Fibroblast of lung (primary cell): Measurements from ENCODE around the gene ATOH1. TPM values are rescaled to one million over a fixed set of nuclear protein-coding genes. Genes with fewer than 3 reads are reported as not detected.

ENCODE experiments used
- DNase-seq, 2 donors: peaks; one replicate each; pipeline versions ENCODE4 v3.0.0 to v3.0.0-alpha.2; 2010; ENCODE audit warnings: low read depth in 2 of 2
- H2AFZ ChIP-seq: 2 replicates; pipeline ENCODE4 v1.5.1; 2012; ENCODE audit warnings: low read length, control low read depth, inconsistent platforms
- H3K27ac ChIP-seq: 2 replicates; pipeline ENCODE4 v1.5.1; 2011; ENCODE audit warnings: low read length, control low read depth; ENCODE audit not compliant: insufficient read depth
- H3K27me3 ChIP-seq: 2 replicates; pipeline ENCODE4 v1.5.1; 2011; ENCODE audit warnings: mild to moderate bottlenecking, low read length; ENCODE audit not compliant: control insufficient read depth, insufficient read depth
- H3K36me3 ChIP-seq: 2 replicates; pipeline ENCODE4 v1.5.1; 2011; ENCODE audit warnings: low read length; ENCODE audit not compliant: control insufficient read depth, insufficient read depth
- H3K4me1 ChIP-seq: 2 replicates; pipeline ENCODE4 v1.5.1; 2011; ENCODE audit warnings: low read length; ENCODE audit not compliant: control insufficient read depth, insufficient read depth; ENCODE audit errors: extremely low read depth
- H3K4me2 ChIP-seq: 2 replicates; pipeline ENCODE4 v1.5.1; 2011; ENCODE audit warnings: low read length, control low read depth; ENCODE audit not compliant: insufficient read depth; ENCODE audit errors: extremely low read depth
- H3K4me3 ChIP-seq, 4 experiments: fragments of 200-600 bp in 1 of 4; sonication (generic) in 1 of 4; replicated peaks in 1 of 4; 2 replicates each; pipeline ENCODE4 v1.5.1; 2011 to 2016; ENCODE audit warnings: low read length in 4 of 4, low read depth in 3 of 4, mild to moderate bottlenecking in 3 of 4, control low read depth in 2 of 4, inconsistent platforms in 1 of 4, mixed read lengths in 1 of 4; ENCODE audit not compliant: insufficient read depth in 1 of 4; ENCODE audit errors: control extremely low read depth in 1 of 4
- H3K79me2 ChIP-seq: 2 replicates; pipeline ENCODE4 v1.5.1; 2012; ENCODE audit warnings: mild to moderate bottlenecking, low read length, inconsistent platforms; ENCODE audit not compliant: control insufficient read depth, insufficient read depth
- H3K9ac ChIP-seq: 2 replicates; pipeline ENCODE4 v1.5.1; 2011; ENCODE audit warnings: mild to moderate bottlenecking, low read length, control low read depth; ENCODE audit not compliant: insufficient read depth
- H3K9me3 ChIP-seq: 2 replicates; pipeline ENCODE4 v1.5.1; 2012; ENCODE audit warnings: low read depth, low read length; ENCODE audit not compliant: control insufficient read depth, insufficient read depth
- H4K20me1 ChIP-seq: 2 replicates; pipeline ENCODE4 v1.5.1; 2011; ENCODE audit warnings: low read length; ENCODE audit not compliant: control insufficient read depth, insufficient read depth; ENCODE audit errors: extremely low read depth
- EZH2 ChIP-seq: IDR thresholded peaks from 2 replicates; pipeline ENCODE4 v1.5.1; 2012; ENCODE audit warnings: low read length, control low read depth, mild to moderate bottlenecking; ENCODE audit errors: missing control alignments
- polyA plus RNA-seq, 2 donors: library from polyadenylated mRNA; depleted of rRNA in 1 of 2; stranded (reverse) in 1 of 2; unstranded in 1 of 2; fragments of >200 nt; gene quantifications; 2 replicates each; pipeline ENCODE4 v1.2.1, GENCODE V29; 2011 to 2012; ENCODE audit warnings: missing spikeins in 1 of 2
- total RNA-seq: library from RNA; depleted of rRNA; stranded (reverse); fragments of >200 nt; gene quantifications from 2 replicates; pipeline ENCODE4 v1.2.1, GENCODE V29; 2014
- TF ChIP-seq, protein P1 (sequence below), 2 donors: IDR thresholded peaks in 1 of 2; conservative IDR thresholded peaks in 1 of 2; 1 replicate in 1 of 2; 2 replicates in 1 of 2; pipeline ENCODE4 v1.5.1; 2011 to 2012; ENCODE audit warnings: low read length in 2 of 2, control low read depth in 1 of 2, inconsistent platforms in 1 of 2, low read depth in 1 of 2, mild to moderate bottlenecking in 1 of 2

The ATOH1 gene
- total and polyA plus RNA-seq, 2 donors (not counting 1 experiment from before 2014, with no cell fraction given) = not detected

DNA sequence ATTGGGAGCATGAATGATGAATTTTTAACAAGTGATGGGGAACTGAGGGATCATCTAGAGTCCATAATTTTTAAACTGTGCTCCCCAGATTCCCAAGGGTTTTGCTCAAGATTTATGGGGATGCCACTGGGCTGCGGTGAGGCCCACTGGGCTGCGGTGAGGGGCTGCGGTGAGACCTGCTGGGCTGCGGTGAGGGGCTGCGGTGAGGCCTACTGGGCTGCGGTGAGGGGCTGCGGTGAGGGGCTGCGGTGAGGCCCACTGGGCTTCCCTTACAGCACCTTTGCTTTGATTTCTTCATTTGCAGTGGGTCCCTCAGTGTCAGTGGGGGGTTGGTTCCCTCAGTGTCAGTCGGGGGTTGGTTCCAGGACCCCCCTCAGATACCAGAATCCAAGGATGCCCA is 47.4 kb upstream of the ATOH1 start:
- DNase-seq = no peak
- Histone ChIP-seq H3K27me3 (no peaks in the 10 kb centered on the region), H3K9me3 (no peaks in the 10 kb centered on the region), H3K4me1 (no peaks in the 10 kb centered on the region), H3K79me2 (no peaks in the 10 kb centered on the region), H3K27ac (no peak overlapping the region), H3K4me2 (no peak overlapping the region), H3K4me3 (no peak overlapping the region), H3K9ac (no peak overlapping the region), H2AFZ (no peak overlapping the region), H3K36me3 (no peaks in the 10 kb centered on the region), H4K20me1 (no peaks in the 10 kb centered on the region)
- TF ChIP-seq EZH2 = no peak
- TF ChIP-seq, protein P1, sequence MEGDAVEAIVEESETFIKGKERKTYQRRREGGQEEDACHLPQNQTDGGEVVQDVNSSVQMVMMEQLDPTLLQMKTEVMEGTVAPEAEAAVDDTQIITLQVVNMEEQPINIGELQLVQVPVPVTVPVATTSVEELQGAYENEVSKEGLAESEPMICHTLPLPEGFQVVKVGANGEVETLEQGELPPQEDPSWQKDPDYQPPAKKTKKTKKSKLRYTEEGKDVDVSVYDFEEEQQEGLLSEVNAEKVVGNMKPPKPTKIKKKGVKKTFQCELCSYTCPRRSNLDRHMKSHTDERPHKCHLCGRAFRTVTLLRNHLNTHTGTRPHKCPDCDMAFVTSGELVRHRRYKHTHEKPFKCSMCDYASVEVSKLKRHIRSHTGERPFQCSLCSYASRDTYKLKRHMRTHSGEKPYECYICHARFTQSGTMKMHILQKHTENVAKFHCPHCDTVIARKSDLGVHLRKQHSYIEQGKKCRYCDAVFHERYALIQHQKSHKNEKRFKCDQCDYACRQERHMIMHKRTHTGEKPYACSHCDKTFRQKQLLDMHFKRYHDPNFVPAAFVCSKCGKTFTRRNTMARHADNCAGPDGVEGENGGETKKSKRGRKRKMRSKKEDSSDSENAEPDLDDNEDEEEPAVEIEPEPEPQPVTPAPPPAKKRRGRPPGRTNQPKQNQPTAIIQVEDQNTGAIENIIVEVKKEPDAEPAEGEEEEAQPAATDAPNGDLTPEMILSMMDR (conservative IDR thresholded peaks at IDR 0.05 in 1 of 2, IDR thresholded peaks at IDR 0.05 in 1 of 2; ENCODE audit: low read depth in 1 of 2, low read length in 2 of 2) = no peak

DNA sequence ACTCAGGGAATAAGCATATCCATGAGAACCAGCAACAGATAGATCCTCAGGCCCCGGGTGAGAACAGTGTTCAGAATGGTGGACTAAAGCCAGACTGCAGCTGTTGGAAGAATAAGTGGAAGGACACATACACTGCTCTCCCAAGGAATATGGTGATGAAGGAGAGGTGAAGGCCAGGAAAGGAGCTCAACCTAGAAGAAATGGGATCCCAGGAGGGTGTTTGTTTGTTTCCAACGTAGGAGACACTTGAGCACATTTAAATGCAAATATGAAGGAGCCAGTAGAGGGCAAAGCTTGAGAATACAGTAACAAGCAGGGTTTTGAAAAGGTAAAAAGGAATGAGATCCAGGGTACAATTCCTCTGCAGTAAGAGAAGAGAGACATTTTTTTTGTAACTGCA is 42.4 kb upstream of the ATOH1 start:
- Histone ChIP-seq H2AFZ (no peak overlapping the region), H3K9me3 (no peaks in the 10 kb centered on the region), H3K36me3 (no peaks in the 10 kb centered on the region), H4K20me1 (no peaks in the 10 kb centered on the region), H3K4me3 (no peak overlapping the region), H3K9ac (no peak overlapping the region), H3K27ac (no peak overlapping the region), H3K79me2 (no peaks in the 10 kb centered on the region), H3K4me2 (no peak overlapping the region), H3K4me1 (no peaks in the 10 kb centered on the region), H3K27me3 (no peaks in the 10 kb centered on the region)
- DNase-seq = no peak
- TF ChIP-seq EZH2 = no peak
- TF ChIP-seq, protein P1 (conservative IDR thresholded peaks at IDR 0.05 in 1 of 2, IDR thresholded peaks at IDR 0.05 in 1 of 2; ENCODE audit: low read depth in 1 of 2, low read length in 2 of 2) = no peak

DNA sequence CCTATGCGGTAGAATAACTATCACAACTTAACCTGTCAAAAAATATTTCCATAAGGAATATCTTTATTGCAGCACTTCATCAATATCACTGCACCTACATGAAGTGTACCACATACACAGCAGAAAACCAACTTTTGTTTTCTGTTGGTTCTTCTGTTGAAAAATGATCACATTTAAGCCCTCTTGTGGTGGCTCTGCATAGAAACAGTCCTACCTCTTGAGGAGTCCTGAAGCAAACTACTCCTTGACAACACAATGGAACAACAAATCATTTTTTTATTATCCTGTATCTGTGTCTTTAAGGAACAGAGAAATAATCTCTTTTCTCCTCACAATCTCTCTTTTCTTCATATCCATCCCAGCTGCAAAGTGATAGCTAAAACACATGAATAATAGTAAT is 39.8 kb upstream of the ATOH1 start:
- Histone ChIP-seq H3K9ac (no peak overlapping the region), H3K27ac (no peak overlapping the region), H2AFZ (no peak overlapping the region), H3K9me3 (no peaks in the 10 kb centered on the region), H3K4me3 (no peak overlapping the region), H3K4me1 (no peaks in the 10 kb centered on the region), H3K36me3 (no peaks in the 10 kb centered on the region), H3K27me3 (no peaks in the 10 kb centered on the region), H3K4me2 (no peak overlapping the region), H4K20me1 (no peaks in the 10 kb centered on the region), H3K79me2 (no peaks in the 10 kb centered on the region)
- DNase-seq = peak in 1 of 2 donors; percentile 39
- TF ChIP-seq, protein P1 (conservative IDR thresholded peaks at IDR 0.05 in 1 of 2, IDR thresholded peaks at IDR 0.05 in 1 of 2; ENCODE audit: low read depth in 1 of 2, low read length in 2 of 2) = peak; percentile 29 to 68
- TF ChIP-seq EZH2 = no peak
